ENCODE results near the gene PRKCE. TPM values are rescaled to one million over a fixed set of nuclear protein-coding genes. Genes with fewer than 3 reads are reported as not detected.

Gene PRKCE
- total and polyA plus RNA-seq, 2 of the 8 experiments (the other 6 are each of a cell fraction or from before 2014, with no cell fraction given): 0.54 to 2.1 TPM

- Histone ChIP-seq H3K9me3 (ENCODE audit: insufficient read depth in 2 of 2, low read depth in 1 of 2, low read length in 1 of 2) (no peaks in the 10 kb centered on the region), H4K8ac (ENCODE audit: extremely low read depth, insufficient read depth, low read length) (no peak overlapping the region), H2AK5ac (ENCODE audit: low read depth, low read length) (no peak overlapping the region), H3K36me3 (ENCODE audit: control insufficient read depth in 2 of 4, insufficient read depth in 4 of 4, low read length in 3 of 4) (no peaks in the 10 kb centered on the region), H2BK15ac (ENCODE audit: low read length) (no peak overlapping the region), H2BK12ac (ENCODE audit: low read depth, low read length) (no peak overlapping the region), H3K27ac (ENCODE audit: low read depth, low read length) (no peak overlapping the region), H3K79me2 (ENCODE audit: control insufficient read depth in 1 of 2, insufficient read depth in 2 of 2, low read length in 2 of 2) (no peaks in the 10 kb centered on the region), H2BK120ac (replicated peaks; ENCODE audit: low read depth, low read length) (no peak overlapping the region), H2BK20ac (ENCODE audit: low read length) (no peak overlapping the region), H3K18ac (ENCODE audit: extremely low read depth, low read length) (no peak overlapping the region), H3K4me2 (ENCODE audit: insufficient read depth in 1 of 2, low read depth in 2 of 2, low read length in 2 of 2) (no peak overlapping the region), H3K14ac (ENCODE audit: insufficient read length) (no peak overlapping the region), H4K91ac (replicated peaks; ENCODE audit: insufficient read length, low read length) (no peak overlapping the region), H3K27me3 (replicated peaks in 1 of 4; ENCODE audit: control insufficient read depth in 3 of 4, extremely low read depth in 1 of 4, insufficient read depth in 3 of 4, low read length in 3 of 4) (no peaks in the 10 kb centered on the region), H2BK5ac (ENCODE audit: low read depth, low read length) (no peak overlapping the region), H4K20me1 (replicated peaks in 1 of 2; ENCODE audit: control insufficient read depth in 1 of 2, insufficient read depth in 2 of 2, low read length in 2 of 2) (no peaks in the 10 kb centered on the region), H3K4ac (replicated peaks; ENCODE audit: insufficient read length, low read depth, low read length) (no peak overlapping the region), H4K5ac (ENCODE audit: insufficient read length, low read depth, low read length) (no peak overlapping the region), H3K9ac (replicated peaks in 1 of 4; ENCODE audit: extremely low read depth in 1 of 4, low read depth in 3 of 4, low read length in 3 of 4) (no peak overlapping the region), H3K23ac (ENCODE audit: insufficient read length) (no peak overlapping the region), H3K4me1 (replicated peaks in 1 of 4; ENCODE audit: control insufficient read depth in 3 of 4, insufficient read depth in 4 of 4, low read length in 3 of 4) (no peaks in the 10 kb centered on the region; a peak in 4 of 7 replicates), H3K4me3 (ENCODE audit: extremely low read depth in 1 of 4, insufficient read depth in 2 of 4, low read depth in 3 of 4, low read length in 4 of 4) (no peak overlapping the region), H3K23me2 (ENCODE audit: low read depth, low read length) (no peaks in the 10 kb centered on the region), H2AFZ (ENCODE audit: low read length) (no peak overlapping the region), H3K79me1 (ENCODE audit: low read depth, low read length) (no peaks in the 10 kb centered on the region), H3K56ac (replicated peaks; ENCODE audit: insufficient read length, low read depth, low read length) (no peak overlapping the region)
- TF ChIP-seq BCL11A (IDR thresholded peaks at IDR 0.05; ENCODE audit: low read depth in 2 of 2, low read length in 2 of 2): no peak
- no peak for TF ChIP-seq KDM5A (IDR thresholded peaks at IDR 0.05; ENCODE audit: low read length)
- TF ChIP-seq E2F6 (IDR thresholded peaks at IDR 0.05): no peak
- TF ChIP-seq NRF1 (IDR thresholded peaks at IDR 0.05; ENCODE audit: low read depth, low read length): no peak
- no peak for TF ChIP-seq SP2 (IDR thresholded peaks at IDR 0.05; ENCODE audit: low read length)
- no peak for TF ChIP-seq ATF3 (IDR thresholded peaks at IDR 0.05; ENCODE audit: insufficient read depth, low read depth, low read length)
- TF ChIP-seq PHF8 (conservative IDR thresholded peaks at IDR 0.05; ENCODE audit: low read depth, low read length): no peak
- no peak for TF ChIP-seq RAD21 (IDR thresholded peaks at IDR 0.05 in 1 of 2, conservative IDR thresholded peaks at IDR 0.05 in 1 of 2; ENCODE audit: low read depth in 2 of 2, low read length in 2 of 2)
- no peak for TF ChIP-seq CEBPB (IDR thresholded peaks at IDR 0.05; ENCODE audit: low read depth, low read length)
- TF ChIP-seq KDM4A (IDR thresholded peaks at IDR 0.05; ENCODE audit: low read depth, low read length, severe bottlenecking): no peak
- 84% methylated on average over 3 of the region's 4 CpGs; no CpG with 5 or more reads in 1 of the 2 experiments for WGBS, 2 experiments (ENCODE audit: extremely low coverage in 1 of 2, insufficient coverage in 1 of 2, insufficient read length in 1 of 2, insufficient replicate concordance in 2 of 2, low coverage in 1 of 2, low lambda C conversion rate in 2 of 2, missing lambda C conversion rate in 1 of 2)
- ChIA-PET CTCF (ENCODE audit: partially characterized antibody) (interaction anchor here (0.9 to 1.2 kb wide), 4 partner anchors 10 to 402 kb away, joined by 3 to 4 read pairs (median 3); no protein-coding TSS in a partner anchor), POLR2A (ENCODE audit: partially characterized antibody) (no interaction called here)
- no peak for FAIRE-seq
- no peak for DNase-seq (ENCODE audit: low read depth in 1 of 2, low spot score in 2 of 2)
These were observed 313.4 kb downstream of the PRKCE start for GRCh38 chr2:45964906-45965305.
